ENCODE data around the gene LIPI. TPM values are rescaled to one million over a fixed set of nuclear protein-coding genes. Genes with fewer than 3 reads are reported as not detected.

Gene LIPI
- total RNA-seq, 1 experiment from 2014 or later, result not detected

- Mint-ChIP-seq H3K4me1 (ENCODE audit: low read depth, unreplicated experiment) (no peaks in the 10 kb centered on the region), H3K27me3 (ENCODE audit: unreplicated experiment) (peaks cover 23% of the 10 kb centered on the region), H3K27ac (ENCODE audit: unreplicated experiment) (no peak overlapping the region), H3K4me3 (ENCODE audit: low read depth, unreplicated experiment) (no peak overlapping the region), H3K9me3 (ENCODE audit: low read depth, unreplicated experiment) (no peaks in the 10 kb centered on the region), H3K36me3 (ENCODE audit: insufficient read depth, unreplicated experiment) (no peaks in the 10 kb centered on the region)
- no TSS peak for BruUV-seq (replicated peaks)
- intact Hi-C loops (cut with micrococcal nuclease; ENCODE audit: unreplicated experiment), result no loop called here
- TF ChIP-seq CTCF (IDR thresholded peaks at IDR 0.05; ENCODE audit: unreplicated experiment), result no peak
- CTCF ChIA-PET, result no interaction called here
- DNase-seq, result no peak
Measured at GRCh38 chr21:14245711-14246110, 35.0 kb upstream of the LIPI start.

- BruUV-seq (replicated peaks), result no TSS peak
- Mint-ChIP-seq H3K27me3 (ENCODE audit: unreplicated experiment) (peaks cover 17% of the 10 kb centered on the region), H3K36me3 (ENCODE audit: insufficient read depth, unreplicated experiment) (no peaks in the 10 kb centered on the region), H3K9me3 (ENCODE audit: low read depth, unreplicated experiment) (no peaks in the 10 kb centered on the region), H3K27ac (ENCODE audit: unreplicated experiment) (no peak overlapping the region), H3K4me3 (ENCODE audit: low read depth, unreplicated experiment) (no peak overlapping the region), H3K4me1 (ENCODE audit: low read depth, unreplicated experiment) (no peaks in the 10 kb centered on the region)
- CTCF ChIA-PET, result no interaction called here
- TF ChIP-seq CTCF (IDR thresholded peaks at IDR 0.05; ENCODE audit: unreplicated experiment), result no peak
- DNase-seq, result no peak
- intact Hi-C loops (cut with micrococcal nuclease; ENCODE audit: unreplicated experiment), result no loop called here
Measured at GRCh38 chr21:14244911-14245310, 34.2 kb upstream of the LIPI start.

GRCh38 chr21:14243874-14244273 lies 33.1 kb upstream of the LIPI start:
- intact Hi-C loops (cut with micrococcal nuclease; ENCODE audit: unreplicated experiment), result no loop called here
- BruUV-seq (replicated peaks), result no TSS peak
- Mint-ChIP-seq H3K36me3 (ENCODE audit: insufficient read depth, unreplicated experiment) (no peaks in the 10 kb centered on the region), H3K4me1 (ENCODE audit: low read depth, unreplicated experiment) (no peaks in the 10 kb centered on the region), H3K4me3 (ENCODE audit: low read depth, unreplicated experiment) (no peak overlapping the region), H3K27ac (ENCODE audit: unreplicated experiment) (no peak overlapping the region), H3K9me3 (ENCODE audit: low read depth, unreplicated experiment) (no peaks in the 10 kb centered on the region), H3K27me3 (ENCODE audit: unreplicated experiment) (peaks cover 9% of the 10 kb centered on the region)
- CTCF ChIA-PET, result no interaction called here
- no peak for TF ChIP-seq CTCF (IDR thresholded peaks at IDR 0.05; ENCODE audit: unreplicated experiment)
- no peak for DNase-seq

GRCh38 chr21:14243461-14243860 lies 32.7 kb upstream of the LIPI start:
- no peaks in the 10 kb centered on the region for H3K9me3 Mint-ChIP-seq (ENCODE audit: low read depth, unreplicated experiment)

More at GRCh38 chr21:14243461-14243860, 32.7 kb upstream of the LIPI start:
- Mint-ChIP-seq H3K36me3 (ENCODE audit: insufficient read depth, unreplicated experiment) (no peaks in the 10 kb centered on the region), H3K4me1 (ENCODE audit: low read depth, unreplicated experiment) (no peaks in the 10 kb centered on the region), H3K4me3 (ENCODE audit: low read depth, unreplicated experiment) (no peak overlapping the region), H3K27ac (ENCODE audit: unreplicated experiment) (no peak overlapping the region), H3K27me3 (ENCODE audit: unreplicated experiment) (peaks cover 6% of the 10 kb centered on the region)
- DNase-seq, result no peak
- intact Hi-C loops (cut with micrococcal nuclease; ENCODE audit: unreplicated experiment), result no loop called here
- BruUV-seq (replicated peaks), result no TSS peak
- CTCF ChIA-PET, result no interaction called here
- no peak for TF ChIP-seq CTCF (IDR thresholded peaks at IDR 0.05; ENCODE audit: unreplicated experiment)
